Uterus (tissue), 4 donors: Measurements from ENCODE around the gene HLA-DQA1. TPM values are rescaled to one million over a fixed set of nuclear protein-coding genes. Genes with fewer than 3 reads are reported as not detected.

Source experiments
- DNase-seq, 2 donors: peaks; one replicate each; pipeline ENCODE4 v3.0.0-alpha.2; 2019 to 2020
- H3K27ac ChIP-seq, 2 donors: fragments of 200-600 bp; sonication (generic); 1 replicate in 1 of 2; 2 replicates in 1 of 2; pipeline ENCODE4 v1.5.1; 2016 to 2018
- H3K27me3 ChIP-seq, 2 donors: fragments of 200-600 bp; sonication (generic); one replicate each; pipeline ENCODE4 v1.5.1; 2018 to 2019; ENCODE audit warnings: control low read depth in 1 of 2
- H3K36me3 ChIP-seq, 2 donors: fragments of 200-600 bp; sonication (generic); one replicate each; pipeline ENCODE4 v1.5.1; 2019; ENCODE audit warnings: control low read depth in 1 of 2
- H3K4me1 ChIP-seq, 2 donors: fragments of 200-600 bp; sonication (generic); one replicate each; pipeline ENCODE4 v1.5.1; 2018 to 2019; ENCODE audit warnings: control low read depth in 1 of 2
- H3K4me3 ChIP-seq, 2 donors: fragments of 200-600 bp; sonication (generic); 1 replicate in 1 of 2; 2 replicates in 1 of 2; pipeline ENCODE4 v1.5.1; 2018 to 2019; ENCODE audit warnings: mild to moderate bottlenecking in 1 of 2
- H3K9me3 ChIP-seq, 2 donors: fragments of 200-600 bp; sonication (generic); one replicate each; pipeline ENCODE4 v1.5.1; 2019; ENCODE audit warnings: control low read depth in 1 of 2
- POLR2A ChIP-seq, 2 donors: fragments of 450-650 bp; IDR thresholded peaks; one replicate each; pipeline ENCODE4 v1.6.1; 2016; ENCODE audit warnings: antibody characterized with exemption in 2 of 2, mild to moderate bottlenecking in 1 of 2, moderate library complexity in 1 of 2
- intact Hi-C: fragments of 100-400 bp; cut with DNase I; formaldehyde crosslinking; loops from one replicate; pipeline ENCODE4 v1.15.1; 2023; ENCODE audit warnings: low total_unique reads
- total RNA-seq, 4 donors: library from RNA; depleted of rRNA in 3 of 4; stranded (reverse); fragments of >200 nt in 3 of 4; gene quantifications; one replicate each; pipeline versions ENCODE4 v1.1.0 to v1.2.4, GENCODE V29; 2014 to 2023
- TF ChIP-seq, protein P1 (sequence below), 4 experiments: fragments of 200-600 bp in 2 of 4; fragments of 450-650 bp in 2 of 4; sonication (generic) in 2 of 4; IDR thresholded peaks; one replicate each; pipeline ENCODE4 v1.5.1; 2016 to 2019; ENCODE audit warnings: antibody characterized with exemption in 4 of 4, mild to moderate bottlenecking in 2 of 4, moderate library complexity in 1 of 4
- donor health status: DM: yes; HTN: yes; CAD: no.

HLA-DQA1 gene
- total RNA-seq, 4 donors from 2014 or later = 3.8 to 41.8 (median 22.7) TPM

DNA sequence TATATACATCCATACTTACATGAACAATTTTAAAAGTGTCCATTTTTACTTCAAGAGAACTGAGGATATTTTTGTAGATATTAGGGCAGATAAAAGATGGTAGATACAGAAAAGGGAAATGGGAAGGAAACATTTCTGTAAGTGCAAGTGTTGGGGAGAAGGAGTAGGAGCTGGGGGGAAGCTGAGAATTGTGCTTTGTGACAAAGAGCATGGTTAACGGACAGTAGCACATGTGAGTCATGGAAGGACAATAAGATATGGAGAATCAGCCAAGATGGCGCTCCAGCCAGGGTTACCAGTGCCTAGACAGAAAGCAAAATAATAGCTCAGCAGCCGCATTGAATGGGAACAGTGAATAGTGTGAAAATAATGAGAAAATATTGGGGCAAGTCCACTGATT, 34.8 kb upstream of the HLA-DQA1 start:
- H3K4me3 ChIP-seq = no peak overlapping the region
- no peak for DNase-seq
- H3K4me1 ChIP-seq = no peaks in the 10 kb centered on the region
- H3K27ac ChIP-seq = no peak overlapping the region
- TF ChIP-seq, protein P1, sequence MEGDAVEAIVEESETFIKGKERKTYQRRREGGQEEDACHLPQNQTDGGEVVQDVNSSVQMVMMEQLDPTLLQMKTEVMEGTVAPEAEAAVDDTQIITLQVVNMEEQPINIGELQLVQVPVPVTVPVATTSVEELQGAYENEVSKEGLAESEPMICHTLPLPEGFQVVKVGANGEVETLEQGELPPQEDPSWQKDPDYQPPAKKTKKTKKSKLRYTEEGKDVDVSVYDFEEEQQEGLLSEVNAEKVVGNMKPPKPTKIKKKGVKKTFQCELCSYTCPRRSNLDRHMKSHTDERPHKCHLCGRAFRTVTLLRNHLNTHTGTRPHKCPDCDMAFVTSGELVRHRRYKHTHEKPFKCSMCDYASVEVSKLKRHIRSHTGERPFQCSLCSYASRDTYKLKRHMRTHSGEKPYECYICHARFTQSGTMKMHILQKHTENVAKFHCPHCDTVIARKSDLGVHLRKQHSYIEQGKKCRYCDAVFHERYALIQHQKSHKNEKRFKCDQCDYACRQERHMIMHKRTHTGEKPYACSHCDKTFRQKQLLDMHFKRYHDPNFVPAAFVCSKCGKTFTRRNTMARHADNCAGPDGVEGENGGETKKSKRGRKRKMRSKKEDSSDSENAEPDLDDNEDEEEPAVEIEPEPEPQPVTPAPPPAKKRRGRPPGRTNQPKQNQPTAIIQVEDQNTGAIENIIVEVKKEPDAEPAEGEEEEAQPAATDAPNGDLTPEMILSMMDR (IDR thresholded peaks at IDR 0.05) = no peak
- TF ChIP-seq POLR2A (IDR thresholded peaks at IDR 0.05) = no peak
- H3K27me3 ChIP-seq = no peaks in the 10 kb centered on the region
- no peaks in the 10 kb centered on the region for H3K9me3 ChIP-seq
- no peaks in the 10 kb centered on the region for H3K36me3 ChIP-seq
- intact Hi-C loops = no loop called here

DNA sequence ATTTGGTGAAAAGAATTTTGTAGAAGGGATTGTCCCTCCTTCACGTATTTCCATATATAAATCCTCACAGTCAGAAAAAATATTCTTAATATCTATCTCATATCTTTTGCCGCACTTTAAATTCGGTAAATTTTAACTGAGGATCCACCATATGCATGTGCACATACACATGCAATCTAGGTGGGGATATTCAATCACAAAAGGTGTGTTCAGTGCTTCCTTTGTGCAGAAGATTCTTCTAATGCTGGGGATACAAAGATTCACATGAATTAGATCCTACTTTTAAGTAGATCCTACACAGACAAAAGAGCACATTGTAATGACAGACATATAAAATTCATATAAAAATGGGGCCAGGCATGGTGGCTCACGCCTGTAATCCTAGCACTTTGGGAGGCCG, 34.0 kb upstream of the HLA-DQA1 start:
- no peaks in the 10 kb centered on the region for H3K27me3 ChIP-seq
- H3K36me3 ChIP-seq = no peaks in the 10 kb centered on the region
- DNase-seq = no peak
- no peak overlapping the region for H3K4me3 ChIP-seq
- no peaks in the 10 kb centered on the region for H3K4me1 ChIP-seq
- H3K9me3 ChIP-seq = no peaks in the 10 kb centered on the region
- intact Hi-C loops = no loop called here
- no peak overlapping the region for H3K27ac ChIP-seq
- no peak for TF ChIP-seq POLR2A (IDR thresholded peaks at IDR 0.05)
- TF ChIP-seq, protein P1 (IDR thresholded peaks at IDR 0.05) = no peak

DNA sequence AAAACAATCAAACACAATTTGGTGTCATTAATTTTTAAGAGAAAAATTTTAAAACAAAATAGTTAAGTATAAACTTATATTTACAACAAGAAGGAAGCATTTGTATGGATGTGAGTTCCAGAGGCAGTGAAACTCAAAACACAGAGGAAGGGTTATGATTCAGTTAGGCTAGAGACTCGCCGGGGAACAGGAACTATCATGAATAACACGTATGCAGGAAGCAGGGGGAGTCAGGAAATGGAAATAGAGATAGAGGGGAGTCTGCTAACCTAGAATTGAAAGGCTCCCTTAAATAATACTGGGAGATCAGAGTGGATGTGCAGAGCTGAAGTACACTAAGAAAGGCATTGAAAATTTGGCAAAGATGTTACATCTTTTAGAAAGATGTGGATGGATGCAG, 33.3 kb upstream of the HLA-DQA1 start:
- no peak overlapping the region for H3K4me3 ChIP-seq
- no peaks in the 10 kb centered on the region for H3K9me3 ChIP-seq
- no peaks in the 10 kb centered on the region for H3K27me3 ChIP-seq
- DNase-seq = no peak
- intact Hi-C loops = no loop called here
- H3K27ac ChIP-seq = peak overlapping the region in 1 of 2 donors; percentile 53
- H3K4me1 ChIP-seq = no peaks in the 10 kb centered on the region
- no peaks in the 10 kb centered on the region for H3K36me3 ChIP-seq
- TF ChIP-seq, protein P1 (IDR thresholded peaks at IDR 0.05) = no peak
- TF ChIP-seq POLR2A (IDR thresholded peaks at IDR 0.05) = no peak

DNA sequence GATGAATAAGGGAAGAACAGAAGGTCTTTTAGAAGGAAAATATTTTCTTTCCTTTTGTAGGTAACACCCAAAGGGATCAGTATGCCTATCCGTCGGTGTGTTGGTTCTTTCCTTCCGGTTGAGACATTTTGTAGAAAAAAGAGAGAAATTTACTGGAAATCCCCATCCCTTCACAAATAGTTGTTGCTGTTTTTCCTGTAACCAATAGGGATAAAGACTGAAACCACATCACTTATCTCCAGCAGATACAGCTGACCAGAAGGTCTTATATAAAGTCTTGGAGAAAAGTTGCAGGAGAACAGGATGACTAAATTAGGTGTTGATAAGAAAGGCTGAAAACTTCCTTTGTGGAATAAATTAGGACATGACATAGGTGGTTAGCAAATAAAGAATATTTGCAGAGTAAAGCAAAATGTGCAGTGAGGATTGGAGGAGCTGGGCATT, 32.8 kb upstream of the HLA-DQA1 start:
- no peak overlapping the region for H3K4me3 ChIP-seq
- DNase-seq = no peak
- no peaks in the 10 kb centered on the region for H3K27me3 ChIP-seq
- intact Hi-C loops = no loop called here
- H3K4me1 ChIP-seq = no peaks in the 10 kb centered on the region
- peak overlapping the region in 1 of 2 donors; percentile 53 for H3K27ac ChIP-seq
- TF ChIP-seq, protein P1 (IDR thresholded peaks at IDR 0.05) = no peak
- no peak for TF ChIP-seq POLR2A (IDR thresholded peaks at IDR 0.05)
- no peaks in the 10 kb centered on the region for H3K9me3 ChIP-seq
- H3K36me3 ChIP-seq = no peaks in the 10 kb centered on the region

DNA sequence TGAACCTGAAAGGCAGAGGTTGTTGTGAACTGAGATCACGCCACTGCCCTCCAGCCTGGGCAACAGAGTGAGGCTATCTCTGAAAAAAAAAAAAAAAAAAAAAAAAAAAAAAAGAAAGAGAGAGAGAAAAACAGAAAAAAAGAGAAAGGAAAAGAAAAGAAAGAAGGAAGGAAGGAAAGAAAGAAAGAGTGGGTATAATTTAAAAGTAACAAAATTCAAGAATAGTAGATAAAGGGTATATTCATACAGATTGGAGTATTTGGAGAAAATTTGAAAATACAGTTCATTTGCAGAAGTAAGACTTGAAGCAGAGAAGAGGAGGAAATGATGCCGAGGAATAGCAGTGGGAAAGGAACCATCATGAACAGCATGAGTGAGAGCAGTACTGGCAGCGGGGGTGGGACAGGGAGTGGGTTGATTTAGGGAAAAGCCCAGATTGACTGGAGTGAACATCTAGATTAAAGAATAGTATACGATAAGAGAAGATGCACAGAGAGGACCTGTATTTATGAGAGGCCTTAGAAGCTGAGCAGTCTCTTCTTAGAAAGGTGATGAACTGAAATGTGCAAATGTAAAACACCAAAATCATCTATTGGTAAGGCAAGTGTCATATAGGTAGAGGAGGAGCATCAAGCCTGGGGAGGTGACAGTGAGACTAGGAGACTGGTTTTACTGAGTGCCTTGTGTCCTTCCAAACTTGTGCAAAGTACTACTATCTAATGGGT, 29.8 kb upstream of the HLA-DQA1 start:
- Histone ChIP-seq H3K4me3 (no peak overlapping the region), H3K27ac (no peak overlapping the region), H3K27me3 (no peaks in the 10 kb centered on the region), H3K9me3 (no peaks in the 10 kb centered on the region), H3K36me3 (no peaks in the 10 kb centered on the region), H3K4me1 (no peaks in the 10 kb centered on the region)
- no peak for TF ChIP-seq POLR2A (IDR thresholded peaks at IDR 0.05)
- TF ChIP-seq, protein P1 (IDR thresholded peaks at IDR 0.05) = no peak
- intact Hi-C loops = no loop called here
- no peak for DNase-seq
